Keratinocyte (primary cell): ENCODE measurements around the gene MYOZ2. TPM values are rescaled to one million over a fixed set of nuclear protein-coding genes. Genes with fewer than 3 reads are reported as not detected.

Experiments used
- DNase-seq: peaks from one replicate; pipeline ENCODE4 v3.0.0-alpha.2; 2011; ENCODE audit warnings: low read depth, missing footprints, low spot score
- FAIRE-seq: peaks from 2 replicates; lab custom pipeline; 2011; peaks lifted over from hg19 to GRCh38; lab: Jason Lieb, UNC
- H2AFZ ChIP-seq: 2 replicates; pipeline ENCODE4 v1.6.0; 2012; ENCODE audit warnings: low read length, control low read depth, inconsistent platforms; ENCODE audit not compliant: control insufficient read depth
- H3K27ac ChIP-seq: 2 replicates; pipeline ENCODE4 v1.5.1; 2011; ENCODE audit warnings: low read length; ENCODE audit not compliant: control insufficient read depth, insufficient read depth
- H3K27me3 ChIP-seq: 3 replicates; pipeline ENCODE4 v1.6.0; 2011; ENCODE audit warnings: low read length; ENCODE audit not compliant: control insufficient read depth, insufficient read depth; ENCODE audit errors: extremely low read depth
- H3K36me3 ChIP-seq, 2 experiments: 2 replicates in 1 of 2; 3 replicates in 1 of 2; pipeline ENCODE4 v1.5.1; 2011; ENCODE audit warnings: low read length in 2 of 2, mild to moderate bottlenecking in 1 of 2; ENCODE audit not compliant: control insufficient read depth in 2 of 2, insufficient read depth in 2 of 2; ENCODE audit errors: extremely low read depth in 1 of 2
- H3K4me1 ChIP-seq: 3 replicates; pipeline ENCODE4 v1.5.1; 2011; ENCODE audit warnings: low read length; ENCODE audit not compliant: control insufficient read depth, insufficient read depth; ENCODE audit errors: extremely low read depth
- H3K4me2 ChIP-seq: 3 replicates; pipeline ENCODE4 v1.6.0; 2011; ENCODE audit warnings: low read depth, low read length; ENCODE audit not compliant: control insufficient read depth, insufficient read depth; ENCODE audit errors: extremely low read depth
- H3K4me3 ChIP-seq, 3 experiments: fragments of 200-600 bp in 1 of 3; sonication (generic) in 1 of 3; 2 replicates in 2 of 3; 3 replicates in 1 of 3; pipeline ENCODE4 v1.5.1; 2011 to 2016; ENCODE audit warnings: low read length in 3 of 3, mild to moderate bottlenecking in 3 of 3, control low read depth in 2 of 3, inconsistent platforms in 1 of 3, low read depth in 1 of 3, mixed read lengths in 1 of 3, mixed run types in 1 of 3, moderate library complexity in 1 of 3; ENCODE audit not compliant: control insufficient read depth in 2 of 3, insufficient read depth in 2 of 3; ENCODE audit errors: extremely low read depth in 1 of 3
- H3K79me2 ChIP-seq: 2 replicates; pipeline ENCODE4 v1.6.0; 2012; ENCODE audit warnings: low read length; ENCODE audit not compliant: control insufficient read depth, insufficient read depth
- H3K9ac ChIP-seq: 3 replicates; pipeline ENCODE4 v1.6.0; 2011; ENCODE audit warnings: low read length; ENCODE audit not compliant: control insufficient read depth, insufficient read depth; ENCODE audit errors: extremely low read depth
- H3K9me1 ChIP-seq: 3 replicates; pipeline ENCODE4 v1.6.0; 2011; ENCODE audit warnings: low read length; ENCODE audit not compliant: control insufficient read depth, insufficient read depth; ENCODE audit errors: extremely low read depth
- H3K9me3 ChIP-seq: 2 replicates; pipeline ENCODE4 v1.5.1; 2012; ENCODE audit warnings: low read depth, low read length; ENCODE audit not compliant: control insufficient read depth
- H4K20me1 ChIP-seq: 3 replicates; pipeline ENCODE4 v1.6.0; 2011; ENCODE audit warnings: low read length; ENCODE audit not compliant: control insufficient read depth, insufficient read depth; ENCODE audit errors: extremely low read depth
- EZH2 ChIP-seq: IDR thresholded peaks from one replicate; pipeline ENCODE4 v1.6.1; 2012; ENCODE audit warnings: inconsistent platforms, mild to moderate bottlenecking, low read length, moderate library complexity
- dilution Hi-C: fragments of 300-500 bp; cut with MboI; formaldehyde crosslinking; loops from one replicate; pipeline ENCODE4 v1.7.0; 2020; ENCODE audit warnings: low sequenced_read_pairs; ENCODE audit not compliant: extremely low pct_ligation_motif_present
- polyA plus RNA-seq, 5 experiments: library from polyadenylated mRNA; depleted of rRNA in 3 of 5; stranded (reverse) in 3 of 5; stranded (forward) in 1 of 5; unstranded in 1 of 5; fragments of >200 nt; gene quantifications; 1 replicate in 1 of 5; 2 replicates in 3 of 5; 3 replicates in 1 of 5; pipeline versions ENCODE4 v1.2.1 to v1.2.3, GENCODE V29; 2011 to 2012; ENCODE audit warnings: missing spikeins in 2 of 5, low read depth in 1 of 5, low replicate concordance in 1 of 5
- TF ChIP-seq, protein P1 (sequence below), 3 experiments: IDR thresholded peaks in 1 of 3; conservative IDR thresholded peaks in 1 of 3; optimal IDR thresholded peaks in 1 of 3; 2 replicates in 2 of 3; 3 replicates in 1 of 3; pipeline versions ENCODE3 to v1.5.1; 2011; ENCODE audit warnings: low read length in 3 of 3, mild to moderate bottlenecking in 3 of 3, moderate library complexity in 2 of 3, control low read depth in 1 of 3, inconsistent platforms in 1 of 3; ENCODE audit not compliant: insufficient read depth in 2 of 3; ENCODE audit errors: extremely low read depth in 1 of 3

MYOZ2 gene
- polyA plus RNA-seq, 1 donor (not counting 4 experiments of a cell fraction or from before 2014, with no cell fraction given): not detected

DNA sequence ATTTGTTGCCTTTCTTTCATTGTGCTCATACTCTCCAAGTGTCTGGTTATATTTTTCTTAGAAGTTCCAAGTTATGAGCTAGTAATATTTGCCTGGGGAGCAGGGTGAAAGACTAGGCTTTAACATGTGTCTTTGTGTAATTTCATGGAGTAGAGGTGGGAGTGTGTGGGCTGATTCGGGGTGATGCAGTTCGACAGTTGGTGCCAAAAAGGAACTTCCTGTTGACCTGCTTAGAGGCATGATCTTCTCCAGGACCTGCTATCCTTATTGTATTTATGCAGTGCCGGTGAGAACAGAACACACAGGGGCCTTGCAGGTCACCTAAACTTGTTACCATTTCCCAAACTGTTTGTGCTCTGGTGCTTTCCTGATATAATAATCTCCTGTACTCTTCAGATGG is 98.1 kb downstream of the MYOZ2 start:
- FAIRE-seq (no peak), DNase-seq (no peak)
- H3K9me1 ChIP-seq: no peaks in the 10 kb centered on the region
- TF ChIP-seq, protein P1, sequence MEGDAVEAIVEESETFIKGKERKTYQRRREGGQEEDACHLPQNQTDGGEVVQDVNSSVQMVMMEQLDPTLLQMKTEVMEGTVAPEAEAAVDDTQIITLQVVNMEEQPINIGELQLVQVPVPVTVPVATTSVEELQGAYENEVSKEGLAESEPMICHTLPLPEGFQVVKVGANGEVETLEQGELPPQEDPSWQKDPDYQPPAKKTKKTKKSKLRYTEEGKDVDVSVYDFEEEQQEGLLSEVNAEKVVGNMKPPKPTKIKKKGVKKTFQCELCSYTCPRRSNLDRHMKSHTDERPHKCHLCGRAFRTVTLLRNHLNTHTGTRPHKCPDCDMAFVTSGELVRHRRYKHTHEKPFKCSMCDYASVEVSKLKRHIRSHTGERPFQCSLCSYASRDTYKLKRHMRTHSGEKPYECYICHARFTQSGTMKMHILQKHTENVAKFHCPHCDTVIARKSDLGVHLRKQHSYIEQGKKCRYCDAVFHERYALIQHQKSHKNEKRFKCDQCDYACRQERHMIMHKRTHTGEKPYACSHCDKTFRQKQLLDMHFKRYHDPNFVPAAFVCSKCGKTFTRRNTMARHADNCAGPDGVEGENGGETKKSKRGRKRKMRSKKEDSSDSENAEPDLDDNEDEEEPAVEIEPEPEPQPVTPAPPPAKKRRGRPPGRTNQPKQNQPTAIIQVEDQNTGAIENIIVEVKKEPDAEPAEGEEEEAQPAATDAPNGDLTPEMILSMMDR (optimal IDR thresholded peaks at IDR 0.05 in 1 of 3, IDR thresholded peaks at IDR 0.05 in 1 of 3, conservative IDR thresholded peaks at IDR 0.05 in 1 of 3; ENCODE audit: extremely low read depth in 1 of 3, insufficient read depth in 2 of 3, low read length in 3 of 3): no peak
- TF ChIP-seq EZH2: no peak
- H3K4me2 ChIP-seq: no peak overlapping the region
- H3K4me3 ChIP-seq: no peak overlapping the region
- H3K9me3 ChIP-seq: no peaks in the 10 kb centered on the region
- H2AFZ ChIP-seq: no peak overlapping the region
- H3K4me1 ChIP-seq: no peaks in the 10 kb centered on the region
- H4K20me1 ChIP-seq: peaks cover 4% of the 10 kb centered on the region
- no peak overlapping the region for H3K27ac ChIP-seq
- dilution Hi-C loops: loop anchor here (25.0 kb wide), 1 partner anchor 246 kb away; no protein-coding TSS in a partner anchor
- no peak overlapping the region for H3K9ac ChIP-seq
- no peaks in the 10 kb centered on the region for H3K27me3 ChIP-seq
- H3K36me3 ChIP-seq: peaks cover 0 to 10% of the 10 kb centered on the region in 2 experiments
- H3K79me2 ChIP-seq: peaks cover 67% of the 10 kb centered on the region

DNA sequence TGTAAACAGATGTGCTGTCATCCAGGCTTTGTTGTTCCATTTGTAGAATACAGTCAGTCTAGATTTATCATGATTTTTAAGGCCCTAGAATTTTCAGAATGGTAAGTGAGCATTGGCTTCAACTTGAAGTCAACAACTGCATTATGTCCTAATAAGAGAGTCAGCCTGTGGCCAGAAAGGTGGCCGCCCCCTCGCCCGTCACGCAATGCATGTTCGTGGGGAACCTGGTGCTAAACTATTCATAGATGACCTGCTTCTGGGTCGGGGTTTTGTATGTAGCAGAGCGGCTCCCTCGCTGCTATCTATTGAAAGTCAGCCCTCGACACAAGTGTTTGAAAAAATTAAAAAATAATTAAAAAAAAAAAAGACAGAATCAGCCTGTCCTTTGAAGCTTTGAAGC is 101.6 kb downstream of the MYOZ2 start:
- Histone ChIP-seq H2AFZ (no peak overlapping the region), H3K4me1 (no peaks in the 10 kb centered on the region), H3K4me3 (no peak overlapping the region), H3K9me3 (no peaks in the 10 kb centered on the region), H3K9ac (no peak overlapping the region), H3K4me2 (no peak overlapping the region), H3K27ac (no peak overlapping the region), H3K9me1 (no peaks in the 10 kb centered on the region), H4K20me1 (peaks cover 4% of the 10 kb centered on the region), H3K79me2 (peaks cover 34% of the 10 kb centered on the region), H3K27me3 (no peaks in the 10 kb centered on the region), H3K36me3 (peaks cover 6 to 7% of the 10 kb centered on the region in 2 experiments)
- TF ChIP-seq, protein P1 (optimal IDR thresholded peaks at IDR 0.05 in 1 of 3, IDR thresholded peaks at IDR 0.05 in 1 of 3, conservative IDR thresholded peaks at IDR 0.05 in 1 of 3; ENCODE audit: extremely low read depth in 1 of 3, insufficient read depth in 2 of 3, low read length in 3 of 3): no peak
- TF ChIP-seq EZH2: no peak
- dilution Hi-C loops: loop anchor here (25.0 kb wide), 1 partner anchor 250 kb away; no protein-coding TSS in a partner anchor
- DNase-seq (no peak), FAIRE-seq (no peak)

Other genes with a start within 250 kb of the MYOZ2 start
- 0.19 to 0.77 TPM (median 0.34 TPM) in 3 replicates for gene SYNPO2, start 247.0 kb upstream of the MYOZ2 start, polyA plus RNA-seq
- 16.7 to 29.0 TPM (median 22.2 TPM) in 3 replicates for gene USP53, start 76.9 kb downstream of the MYOZ2 start, polyA plus RNA-seq
- gene FABP2, start 186.3 kb downstream of the MYOZ2 start, polyA plus RNA-seq: not detected in 3 replicates